ENCODE measurements around the gene GABBR2. TPM values are rescaled to one million over a fixed set of nuclear protein-coding genes. Genes with fewer than 3 reads are reported as not detected.

The GABBR2 gene
- polyA plus RNA-seq, 1 of the 3 experiments (the other 2 are of a cell fraction), result not detected

- TF ChIP-seq PBX3 (IDR thresholded peaks at IDR 0.05) (no peak), YY1 (IDR thresholded peaks at IDR 0.05; ENCODE audit: low read depth) (no peak), TEAD4 (IDR thresholded peaks at IDR 0.05; ENCODE audit: borderline replicate concordance, insufficient read depth) (no peak), JUND (IDR thresholded peaks at IDR 0.05) (no peak), FOXJ3 (CRISPR knock-in tag; IDR thresholded peaks at IDR 0.05) (no peak)
These were observed 459.0 kb downstream of the GABBR2 start (continued) for GRCh38 chr9:98249771-98250170.

GRCh38 chr9:98248737-98249474 is 459.8 kb downstream of the GABBR2 start:
- no peaks in the 10 kb centered on the region for H3K36me3 ChIP-seq (replicated peaks in 1 of 2; ENCODE audit: control insufficient read depth in 1 of 2, insufficient read depth in 2 of 2, low read length in 1 of 2)
- H3K9me2 ChIP-seq, result no peaks in the 10 kb centered on the region
- H3K79me2 ChIP-seq (ENCODE audit: insufficient read depth), result peaks cover under 1% of the 10 kb centered on the region
- no peaks in the 10 kb centered on the region for H3K27me3 ChIP-seq (ENCODE audit: insufficient read depth)
- peaks cover 0 to 11% of the 10 kb centered on the region in 2 experiments; a peak in 3 of 4 replicates for H3K4me1 ChIP-seq (ENCODE audit: control insufficient read depth in 1 of 2, insufficient read depth in 2 of 2, low read depth in 1 of 2, low read length in 1 of 2)
- no peak for TF ChIP-seq PBX3 (IDR thresholded peaks at IDR 0.05)
- TF ChIP-seq ZBTB33 (IDR thresholded peaks at IDR 0.05; ENCODE audit: borderline replicate concordance, low read depth), result no peak
- no peak for TF ChIP-seq NRF1 (IDR thresholded peaks at IDR 0.05; ENCODE audit: low read depth, low read length)
- TF ChIP-seq FOXJ3 (CRISPR knock-in tag; IDR thresholded peaks at IDR 0.05), result no peak
- no peak for TF ChIP-seq NFIC (IDR thresholded peaks at IDR 0.05; ENCODE audit: borderline replicate concordance)
- no peak for TF ChIP-seq TAF1 (IDR thresholded peaks at IDR 0.05; ENCODE audit: borderline replicate concordance, low read depth, low read length)
- TF ChIP-seq, protein P1, sequence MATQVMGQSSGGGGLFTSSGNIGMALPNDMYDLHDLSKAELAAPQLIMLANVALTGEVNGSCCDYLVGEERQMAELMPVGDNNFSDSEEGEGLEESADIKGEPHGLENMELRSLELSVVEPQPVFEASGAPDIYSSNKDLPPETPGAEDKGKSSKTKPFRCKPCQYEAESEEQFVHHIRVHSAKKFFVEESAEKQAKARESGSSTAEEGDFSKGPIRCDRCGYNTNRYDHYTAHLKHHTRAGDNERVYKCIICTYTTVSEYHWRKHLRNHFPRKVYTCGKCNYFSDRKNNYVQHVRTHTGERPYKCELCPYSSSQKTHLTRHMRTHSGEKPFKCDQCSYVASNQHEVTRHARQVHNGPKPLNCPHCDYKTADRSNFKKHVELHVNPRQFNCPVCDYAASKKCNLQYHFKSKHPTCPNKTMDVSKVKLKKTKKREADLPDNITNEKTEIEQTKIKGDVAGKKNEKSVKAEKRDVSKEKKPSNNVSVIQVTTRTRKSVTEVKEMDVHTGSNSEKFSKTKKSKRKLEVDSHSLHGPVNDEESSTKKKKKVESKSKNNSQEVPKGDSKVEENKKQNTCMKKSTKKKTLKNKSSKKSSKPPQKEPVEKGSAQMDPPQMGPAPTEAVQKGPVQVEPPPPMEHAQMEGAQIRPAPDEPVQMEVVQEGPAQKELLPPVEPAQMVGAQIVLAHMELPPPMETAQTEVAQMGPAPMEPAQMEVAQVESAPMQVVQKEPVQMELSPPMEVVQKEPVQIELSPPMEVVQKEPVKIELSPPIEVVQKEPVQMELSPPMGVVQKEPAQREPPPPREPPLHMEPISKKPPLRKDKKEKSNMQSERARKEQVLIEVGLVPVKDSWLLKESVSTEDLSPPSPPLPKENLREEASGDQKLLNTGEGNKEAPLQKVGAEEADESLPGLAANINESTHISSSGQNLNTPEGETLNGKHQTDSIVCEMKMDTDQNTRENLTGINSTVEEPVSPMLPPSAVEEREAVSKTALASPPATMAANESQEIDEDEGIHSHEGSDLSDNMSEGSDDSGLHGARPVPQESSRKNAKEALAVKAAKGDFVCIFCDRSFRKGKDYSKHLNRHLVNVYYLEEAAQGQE (IDR thresholded peaks at IDR 0.05; ENCODE audit: low read depth, low read length), result no peak
- no peak for TF ChIP-seq GABPA (IDR thresholded peaks at IDR 0.05; ENCODE audit: low read depth)
- TF ChIP-seq TCF12 (IDR thresholded peaks at IDR 0.05), result no peak
- H4K20me1 ChIP-seq (ENCODE audit: insufficient read depth), result no peaks in the 10 kb centered on the region
- ChIA-PET CTCF (interaction anchor here (0.7 to 2.3 kb wide), 2 partner anchors 20 to 44 kb away, joined by 4 to 6 read pairs; no protein-coding TSS in a partner anchor), POLR2A (interaction anchor here (0.5 kb wide), 1 partner anchor 39 kb away, joined by 9 read pairs; no protein-coding TSS in a partner anchor)
- H3K27ac ChIP-seq (ENCODE audit: low read depth in 2 of 2, low read length in 1 of 2), result no peak overlapping the region
- 85% methylated on average over 15 of the region's 16 CpGs for WGBS (ENCODE audit: low lambda C conversion rate)
- H3K9me3 ChIP-seq, result no peaks in the 10 kb centered on the region
- DNase-seq, result no peak
- H3K9ac ChIP-seq, result no peak overlapping the region
- no peak overlapping the region for H3K4me3 ChIP-seq (ENCODE audit: low read depth in 2 of 2, low read length in 1 of 2)
- H2AFZ ChIP-seq (ENCODE audit: low read depth), result no peak overlapping the region
- no peak overlapping the region for H3K4me2 ChIP-seq
- H3F3A ChIP-seq (replicated peaks; ENCODE audit: insufficient read depth), result peaks cover 3% of the 10 kb centered on the region
